Fibroblast of lung (primary cell): ENCODE measurements around the gene NUDT5.

Experiments
- EZH2 ChIP-seq: IDR thresholded peaks from 2 replicates; pipeline ENCODE4 v1.5.1; 2012; ENCODE audit warnings: low read length, control low read depth, mild to moderate bottlenecking; ENCODE audit errors: missing control alignments
- TF ChIP-seq, protein P1 (sequence below), 2 donors: IDR thresholded peaks in 1 of 2; conservative IDR thresholded peaks in 1 of 2; 1 replicate in 1 of 2; 2 replicates in 1 of 2; pipeline ENCODE4 v1.5.1; 2011 to 2012; ENCODE audit warnings: low read length in 2 of 2, control low read depth in 1 of 2, inconsistent platforms in 1 of 2, low read depth in 1 of 2, mild to moderate bottlenecking in 1 of 2

DNA sequence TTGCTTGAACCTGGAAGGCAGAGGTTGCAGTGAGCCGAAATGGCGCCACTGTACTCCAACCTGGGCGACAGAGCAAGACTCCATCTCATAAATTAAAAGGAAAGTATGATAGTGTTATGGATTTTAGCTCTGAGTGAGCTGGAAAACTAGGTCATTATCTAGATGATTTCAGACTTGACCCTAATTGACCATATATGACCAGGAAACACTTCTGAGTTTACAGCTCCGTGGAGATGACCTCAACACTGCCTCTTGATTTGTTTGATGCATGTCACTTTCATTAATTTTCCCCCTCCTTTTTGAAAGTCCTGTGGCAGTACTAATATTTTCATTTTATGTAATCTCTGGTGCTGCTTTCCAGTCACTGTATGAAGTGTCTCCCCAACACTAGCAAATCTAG, 74.0 kb downstream of the NUDT5 start:
- TF ChIP-seq, protein P1, sequence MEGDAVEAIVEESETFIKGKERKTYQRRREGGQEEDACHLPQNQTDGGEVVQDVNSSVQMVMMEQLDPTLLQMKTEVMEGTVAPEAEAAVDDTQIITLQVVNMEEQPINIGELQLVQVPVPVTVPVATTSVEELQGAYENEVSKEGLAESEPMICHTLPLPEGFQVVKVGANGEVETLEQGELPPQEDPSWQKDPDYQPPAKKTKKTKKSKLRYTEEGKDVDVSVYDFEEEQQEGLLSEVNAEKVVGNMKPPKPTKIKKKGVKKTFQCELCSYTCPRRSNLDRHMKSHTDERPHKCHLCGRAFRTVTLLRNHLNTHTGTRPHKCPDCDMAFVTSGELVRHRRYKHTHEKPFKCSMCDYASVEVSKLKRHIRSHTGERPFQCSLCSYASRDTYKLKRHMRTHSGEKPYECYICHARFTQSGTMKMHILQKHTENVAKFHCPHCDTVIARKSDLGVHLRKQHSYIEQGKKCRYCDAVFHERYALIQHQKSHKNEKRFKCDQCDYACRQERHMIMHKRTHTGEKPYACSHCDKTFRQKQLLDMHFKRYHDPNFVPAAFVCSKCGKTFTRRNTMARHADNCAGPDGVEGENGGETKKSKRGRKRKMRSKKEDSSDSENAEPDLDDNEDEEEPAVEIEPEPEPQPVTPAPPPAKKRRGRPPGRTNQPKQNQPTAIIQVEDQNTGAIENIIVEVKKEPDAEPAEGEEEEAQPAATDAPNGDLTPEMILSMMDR (conservative IDR thresholded peaks at IDR 0.05 in 1 of 2, IDR thresholded peaks at IDR 0.05 in 1 of 2; ENCODE audit: low read depth in 1 of 2, low read length in 2 of 2): no peak
- no peak for TF ChIP-seq EZH2
